Esophagus (tissue), 2 donors: ENCODE results near the gene EPHB6. TPM values are rescaled to one million over a fixed set of nuclear protein-coding genes. Genes with fewer than 3 reads are reported as not detected.

Experiments
- H3K27ac ChIP-seq, 2 donors: one replicate each; pipeline ENCODE4 v1.5.1; 2013; ENCODE audit warnings: low read depth in 2 of 2, mild to moderate bottlenecking in 2 of 2, inconsistent platforms in 1 of 2, low read length in 1 of 2, moderate library complexity in 1 of 2
- H3K27me3 ChIP-seq, 2 donors: one replicate each; pipeline ENCODE4 v1.6.1; 2013; ENCODE audit warnings: low read length in 2 of 2, control low read depth in 1 of 2, mild to moderate bottlenecking in 1 of 2; ENCODE audit not compliant: insufficient read depth in 2 of 2, control insufficient read depth in 1 of 2
- H3K36me3 ChIP-seq, 2 donors: one replicate each; pipeline ENCODE4 v1.6.1; 2013; ENCODE audit warnings: low read length in 1 of 2; ENCODE audit not compliant: control insufficient read depth in 2 of 2, insufficient read depth in 2 of 2
- H3K4me1 ChIP-seq, 2 donors: one replicate each; pipeline ENCODE4 v1.6.1; 2013; ENCODE audit warnings: low read length in 1 of 2; ENCODE audit not compliant: control insufficient read depth in 2 of 2, insufficient read depth in 2 of 2
- H3K4me3 ChIP-seq, 2 donors: one replicate each; pipeline ENCODE4 v1.5.1; 2013; ENCODE audit warnings: low read length in 2 of 2, mild to moderate bottlenecking in 2 of 2, low read depth in 1 of 2, moderate library complexity in 1 of 2
- H3K9me3 ChIP-seq, 2 donors: one replicate each; pipeline ENCODE4 v1.6.1; 2013; ENCODE audit warnings: mild to moderate bottlenecking in 2 of 2, low read depth in 1 of 2, low read length in 1 of 2, moderate library complexity in 1 of 2; ENCODE audit not compliant: control insufficient read depth in 2 of 2, insufficient read depth in 1 of 2
- WGBS, 2 donors: extraction: QIAGEN DNeasy Blood & Tissue Kit; methylation state at CpG; one replicate each; pipeline ENCODE4 v1.1.7; 2013; 5-methylcytosine and 5-hydroxymethylcytosine counted together
- polyA plus RNA-seq, 2 donors: library from polyadenylated mRNA; stranded (reverse); fragments of 200-250 nt; gene quantifications; one replicate each; pipeline ENCODE4 v1.2.3, GENCODE V29; 2013
- donor health status: healthy with polysubstance abuse.
- donor health status: Bipolar disorder and iron deficiency.

EPHB6 gene
- polyA plus RNA-seq, 2 donors, result 17.0 to 33.3 TPM

DNA sequence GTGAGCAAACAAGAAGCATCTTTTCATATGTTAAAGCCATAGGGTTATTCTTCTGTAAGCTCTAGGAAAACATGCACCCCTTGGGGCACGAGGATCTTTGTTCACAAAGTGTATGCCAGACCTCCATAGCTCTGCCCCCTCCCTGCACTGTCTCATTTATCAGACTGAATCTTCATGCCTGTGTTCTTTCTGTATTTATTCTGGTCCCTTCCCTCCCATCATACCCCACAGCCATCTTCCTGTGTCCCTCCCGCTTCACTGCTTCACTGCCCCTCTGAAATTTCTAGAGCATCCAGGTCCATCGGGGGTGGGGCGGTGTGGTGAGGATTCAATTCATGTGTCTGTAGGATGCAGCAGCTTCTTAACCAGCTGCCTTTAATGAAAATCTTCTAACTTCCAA lies 7.5 kb downstream of the EPHB6 start:
- no peak overlapping the region for H3K27ac ChIP-seq
- H3K27me3 ChIP-seq, result no peaks in the 10 kb centered on the region
- 94 to 96% methylated on average over 4 of the region's 4 CpGs for WGBS, 2 donors
- no peak overlapping the region for H3K4me3 ChIP-seq
- H3K36me3 ChIP-seq, result peaks cover 6 to 11% of the 10 kb centered on the region in 2 donors
- H3K4me1 ChIP-seq, result peaks cover 0 to 11% of the 10 kb centered on the region in 2 donors
- H3K9me3 ChIP-seq, result no peaks in the 10 kb centered on the region

DNA sequence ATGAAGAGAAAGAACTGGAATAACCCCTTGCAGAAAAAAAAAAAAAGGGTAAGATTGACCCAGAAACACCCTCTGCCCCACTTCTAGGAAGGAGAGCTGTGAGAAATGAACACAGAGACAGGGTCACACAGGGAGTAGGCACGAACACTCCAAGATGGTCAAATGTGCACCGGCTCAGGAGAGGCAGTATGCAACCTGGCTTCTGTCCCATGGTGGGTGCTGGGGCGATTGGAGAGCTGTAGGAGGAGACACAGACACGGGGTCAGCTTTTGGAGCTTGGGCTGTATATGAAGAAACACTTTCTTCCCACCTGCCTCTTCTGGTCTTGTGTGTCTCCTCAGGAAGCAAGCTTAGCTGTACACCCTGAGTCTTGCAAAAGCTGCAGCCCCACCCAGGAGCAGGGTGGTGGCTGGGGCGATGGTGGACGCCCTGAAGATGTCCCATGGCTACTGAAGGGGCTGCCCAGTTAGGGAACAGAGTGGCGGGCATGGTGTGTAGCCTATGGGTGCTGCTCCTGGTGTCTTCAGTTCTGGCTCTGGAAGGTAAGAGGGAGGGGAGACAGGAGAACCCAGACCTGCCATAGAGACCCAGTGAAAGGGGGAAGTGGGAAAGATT lies 8.0 kb downstream of the EPHB6 start:
- Histone ChIP-seq H3K36me3 (peaks cover 6 to 11% of the 10 kb centered on the region in 2 donors), H3K4me1 (peaks cover 0 to 11% of the 10 kb centered on the region in 2 donors), H3K4me3 (no peak overlapping the region), H3K27ac (no peak overlapping the region), H3K27me3 (no peaks in the 10 kb centered on the region), H3K9me3 (no peaks in the 10 kb centered on the region)
- WGBS, 2 donors, result 87 to 88% methylated on average over 7 of the region's 7 CpGs

DNA sequence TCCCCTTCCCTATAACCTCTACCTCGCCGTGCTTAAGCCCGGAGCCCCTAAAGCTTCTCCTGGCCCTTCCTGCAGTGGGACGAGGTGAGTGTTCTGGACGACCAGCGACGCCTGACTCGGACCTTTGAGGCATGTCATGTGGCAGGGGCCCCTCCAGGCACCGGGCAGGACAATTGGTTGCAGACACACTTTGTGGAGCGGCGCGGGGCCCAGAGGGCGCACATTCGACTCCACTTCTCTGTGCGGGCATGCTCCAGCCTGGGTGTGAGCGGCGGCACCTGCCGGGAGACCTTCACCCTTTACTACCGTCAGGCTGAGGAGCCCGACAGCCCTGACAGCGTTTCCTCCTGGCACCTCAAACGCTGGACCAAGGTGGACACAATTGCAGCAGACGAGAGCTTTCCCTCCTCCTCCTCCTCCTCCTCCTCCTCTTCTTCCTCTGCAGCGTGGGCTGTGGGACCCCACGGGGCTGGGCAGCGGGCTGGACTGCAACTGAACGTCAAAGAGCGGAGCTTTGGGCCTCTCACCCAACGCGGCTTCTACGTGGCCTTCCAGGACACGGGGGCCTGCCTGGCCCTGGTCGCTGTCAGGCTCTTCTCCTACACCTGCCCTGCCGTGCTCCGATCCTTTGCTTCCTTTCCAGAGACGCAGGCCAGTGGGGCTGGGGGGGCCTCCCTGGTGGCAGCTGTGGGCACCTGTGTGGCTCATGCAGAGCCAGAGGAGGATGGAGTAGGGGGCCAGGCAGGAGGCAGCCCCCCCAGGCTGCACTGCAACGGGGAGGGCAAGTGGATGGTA lies 9.2 kb downstream of the EPHB6 start:
- Histone ChIP-seq H3K9me3 (no peaks in the 10 kb centered on the region), H3K36me3 (peaks cover 8 to 21% of the 10 kb centered on the region in 2 donors), H3K27me3 (no peaks in the 10 kb centered on the region), H3K27ac (no peak overlapping the region), H3K4me3 (no peak overlapping the region), H3K4me1 (peaks cover 0 to 11% of the 10 kb centered on the region in 2 donors)
- 89% methylated on average over 37 of the region's 37 CpGs for WGBS, 2 donors

DNA sequence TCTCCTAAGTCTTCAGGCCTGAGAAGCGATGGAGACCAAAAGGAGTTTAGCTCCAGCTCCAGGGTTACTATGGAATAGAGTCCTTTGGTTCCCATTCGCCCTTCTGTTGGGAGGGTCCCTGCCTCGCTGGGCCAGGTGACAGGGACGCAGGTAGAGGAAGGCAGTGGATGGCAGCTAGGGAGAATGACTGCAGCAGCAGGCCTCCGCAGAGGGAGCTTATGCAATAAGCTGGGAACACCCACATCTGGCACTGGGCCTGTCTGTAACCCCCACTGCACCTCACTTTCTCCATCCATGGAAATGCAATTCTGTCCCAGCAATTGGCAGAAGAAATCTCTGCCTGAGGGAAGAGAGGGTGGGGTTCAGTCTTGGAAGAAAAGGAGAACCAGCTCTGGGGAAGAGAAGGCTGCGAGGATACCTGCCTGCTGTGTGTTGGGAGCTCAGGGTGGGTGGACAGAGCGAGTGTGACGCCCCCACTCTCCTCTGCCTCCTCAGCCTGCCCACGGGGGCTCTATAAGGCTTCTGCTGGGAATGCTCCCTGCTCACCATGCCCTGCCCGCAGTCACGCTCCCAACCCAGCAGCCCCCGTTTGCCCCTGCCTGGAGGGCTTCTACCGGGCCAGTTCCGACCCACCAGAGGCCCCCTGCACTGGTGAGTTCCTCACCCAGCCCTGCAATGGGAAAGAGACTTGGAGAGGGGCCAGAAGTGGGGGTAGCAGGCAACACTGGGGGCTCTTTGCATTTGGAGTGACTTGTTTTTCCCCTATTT lies 10.3 kb downstream of the EPHB6 start:
- Histone ChIP-seq H3K9me3 (no peaks in the 10 kb centered on the region), H3K27me3 (no peaks in the 10 kb centered on the region), H3K4me3 (no peak overlapping the region), H3K4me1 (peaks cover 0 to 11% of the 10 kb centered on the region in 2 donors), H3K27ac (no peak overlapping the region), H3K36me3 (peaks cover 8 to 23% of the 10 kb centered on the region in 2 donors)
- WGBS, 2 donors, result 53 to 57% methylated on average over 14 of the region's 14 CpGs

DNA sequence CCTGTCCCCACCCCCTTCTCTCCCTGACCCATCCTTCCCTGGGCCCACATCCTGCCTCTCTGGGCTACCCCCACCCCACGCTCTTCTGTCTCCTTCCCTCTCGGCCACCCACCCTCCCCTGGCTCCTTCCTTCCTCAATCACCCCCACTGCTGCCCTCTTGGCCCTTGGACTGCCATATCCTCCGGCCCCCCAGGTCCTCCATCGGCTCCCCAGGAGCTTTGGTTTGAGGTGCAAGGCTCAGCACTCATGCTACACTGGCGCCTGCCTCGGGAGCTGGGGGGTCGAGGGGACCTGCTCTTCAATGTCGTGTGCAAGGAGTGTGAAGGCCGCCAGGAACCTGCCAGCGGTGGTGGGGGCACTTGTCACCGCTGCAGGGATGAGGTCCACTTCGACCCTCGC lies 10.9 kb downstream of the EPHB6 start:
- Histone ChIP-seq H3K4me3 (no peak overlapping the region), H3K36me3 (peaks cover 8 to 28% of the 10 kb centered on the region in 2 donors), H3K27ac (no peak overlapping the region), H3K4me1 (peaks cover 0 to 11% of the 10 kb centered on the region in 2 donors), H3K9me3 (no peaks in the 10 kb centered on the region), H3K27me3 (no peaks in the 10 kb centered on the region)
- WGBS, 2 donors, result 54 to 57% methylated on average over 13 of the region's 13 CpGs

DNA sequence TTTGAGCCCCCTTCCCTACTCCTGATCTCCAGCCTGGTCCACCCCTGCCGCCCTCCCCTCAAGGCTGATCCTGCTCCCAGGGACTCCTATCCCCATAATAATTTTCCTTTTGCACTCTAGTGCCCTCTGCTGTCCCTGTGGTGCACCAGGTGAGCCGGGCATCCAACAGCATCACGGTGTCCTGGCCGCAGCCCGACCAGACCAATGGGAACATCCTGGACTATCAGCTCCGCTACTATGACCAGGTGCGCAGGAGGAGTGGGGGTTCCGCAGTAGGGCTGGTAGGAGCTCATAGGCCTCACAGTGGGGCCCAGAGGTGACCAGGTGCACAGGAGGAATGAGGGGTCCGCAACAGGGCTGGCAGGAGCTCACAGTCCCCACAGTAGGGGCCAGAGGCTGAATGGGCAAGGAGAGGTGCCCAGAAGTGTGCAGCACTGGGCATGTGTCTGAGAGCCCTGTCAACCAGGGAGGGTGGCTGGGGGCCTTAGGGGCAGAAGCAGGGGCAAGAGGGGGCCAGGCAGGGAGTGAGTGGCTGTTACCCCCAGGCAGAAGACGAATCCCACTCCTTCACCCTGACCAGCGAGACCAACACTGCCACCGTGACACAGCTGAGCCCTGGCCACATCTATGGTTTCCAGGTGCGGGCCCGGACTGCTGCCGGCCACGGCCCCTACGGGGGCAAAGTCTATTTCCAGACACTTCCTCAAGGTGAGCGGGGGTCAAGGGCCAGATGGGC lies 11.7 kb downstream of the EPHB6 start:
- H3K9me3 ChIP-seq, result no peaks in the 10 kb centered on the region
- no peaks in the 10 kb centered on the region for H3K27me3 ChIP-seq
- peaks cover 0 to 11% of the 10 kb centered on the region in 2 donors for H3K4me1 ChIP-seq
- peaks cover 8 to 34% of the 10 kb centered on the region in 2 donors for H3K36me3 ChIP-seq
- H3K4me3 ChIP-seq, result no peak overlapping the region
- no peak overlapping the region for H3K27ac ChIP-seq
- WGBS, 2 donors, result 68 to 78% methylated on average over 18 of the region's 18 CpGs

DNA sequence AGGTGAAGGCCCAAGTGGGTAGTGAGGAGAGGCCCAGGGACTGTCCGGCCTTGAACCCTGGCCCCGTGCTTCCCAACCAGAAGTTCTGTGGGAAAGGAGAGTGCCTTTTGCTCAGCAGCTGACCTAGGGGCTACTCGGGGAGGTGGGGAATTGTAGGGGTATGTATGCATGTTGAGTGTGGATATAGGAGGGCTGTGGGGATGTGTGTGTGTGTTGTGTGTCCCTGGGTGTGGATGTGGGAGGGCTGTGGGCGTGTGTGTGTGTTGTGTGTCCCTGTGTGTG lies 12.2 kb downstream of the EPHB6 start:
- H3K36me3 ChIP-seq, result peaks cover 8 to 38% of the 10 kb centered on the region in 2 donors
- no peak overlapping the region for H3K4me3 ChIP-seq
- no peaks in the 10 kb centered on the region for H3K27me3 ChIP-seq
- 72 to 82% methylated on average over 4 of the region's 4 CpGs for WGBS, 2 donors
- H3K27ac ChIP-seq, result no peak overlapping the region
- H3K4me1 ChIP-seq, result peaks cover 0 to 11% of the 10 kb centered on the region in 2 donors
- H3K9me3 ChIP-seq, result no peaks in the 10 kb centered on the region

DNA sequence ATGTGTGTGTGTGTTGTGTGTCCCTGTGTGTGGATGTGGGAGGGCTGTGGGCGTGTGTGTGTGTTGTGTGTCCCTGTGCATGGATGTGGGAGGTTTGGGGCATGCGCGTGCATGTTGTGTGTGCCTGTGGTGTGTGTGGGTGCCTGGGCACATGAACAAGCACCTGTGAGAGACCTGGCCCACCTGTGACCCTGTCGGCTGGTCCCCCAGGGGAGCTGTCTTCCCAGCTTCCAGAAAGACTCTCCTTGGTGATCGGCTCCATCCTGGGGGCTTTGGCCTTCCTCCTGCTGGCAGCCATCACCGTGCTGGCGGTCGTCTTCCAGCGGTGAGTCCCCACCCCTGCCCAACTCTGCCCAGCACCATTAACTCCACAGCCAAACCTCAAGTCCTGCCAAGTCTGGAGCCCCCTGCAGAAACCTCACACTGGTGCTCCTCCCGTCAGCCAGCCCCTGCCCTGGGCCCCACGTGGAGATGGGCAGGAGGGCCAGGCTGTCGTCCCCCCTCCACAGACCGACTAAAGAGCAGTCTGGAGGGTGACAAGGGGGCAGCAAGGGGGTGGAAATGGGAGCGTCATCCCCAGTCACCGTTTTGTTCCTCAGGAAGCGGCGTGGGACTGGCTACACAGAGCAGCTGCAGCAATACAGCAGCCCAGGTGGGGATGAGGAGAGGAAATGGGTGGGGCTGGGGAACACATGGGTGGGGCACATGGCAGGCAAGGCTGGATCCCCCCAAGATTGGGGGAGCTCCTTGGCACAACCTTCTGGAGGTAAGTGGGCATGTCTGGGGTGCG lies 12.7 kb downstream of the EPHB6 start:
- H3K4me1 ChIP-seq, result peaks cover 0 to 11% of the 10 kb centered on the region in 2 donors
- H3K27ac ChIP-seq, result no peak overlapping the region
- H3K27me3 ChIP-seq, result no peaks in the 10 kb centered on the region
- H3K36me3 ChIP-seq, result peaks cover 8 to 43% of the 10 kb centered on the region in 2 donors
- WGBS, 2 donors, result 76 to 78% methylated on average over 18 of the region's 18 CpGs
- H3K9me3 ChIP-seq, result no peaks in the 10 kb centered on the region
- no peak overlapping the region for H3K4me3 ChIP-seq
